Gastroesophageal sphincter (tissue), 3 donors: ENCODE measurements around the gene E2F4.

Experiments
- CTCF ChIP-seq, 4 experiments: fragments of 200-600 bp in 2 of 4; fragments of 450-650 bp in 2 of 4; sonication (generic) in 1 of 4; IDR thresholded peaks; one replicate each; pipeline ENCODE4 v1.5.1; 2017 to 2019; ENCODE audit warnings: antibody characterized with exemption in 4 of 4, mild to moderate bottlenecking in 2 of 4, moderate library complexity in 2 of 4
- EP300 ChIP-seq: sonication (generic); formaldehyde crosslinking; IDR thresholded peaks from one replicate; pipeline ENCODE4 v1.6.1; 2017; ENCODE audit warnings: antibody characterized with exemption, mild to moderate bottlenecking
- POLR2A ChIP-seq, 2 donors: fragments of 450-650 bp; IDR thresholded peaks; one replicate each; pipeline ENCODE4 v1.6.1; 2017; ENCODE audit warnings: antibody characterized with exemption in 2 of 2, mild to moderate bottlenecking in 2 of 2, moderate library complexity in 1 of 2
- POLR2AphosphoS5 ChIP-seq: sonication (generic); formaldehyde crosslinking; IDR thresholded peaks from one replicate; pipeline ENCODE4 v1.6.1; 2017; ENCODE audit warnings: antibody characterized with exemption

GRCh38 chr16:67197704-67198103 lies 5.7 kb downstream of the E2F4 start:
- TF ChIP-seq CTCF (IDR thresholded peaks at IDR 0.05) (no peak), POLR2AphosphoS5 (no peak), EP300 (no peak), POLR2A (IDR thresholded peaks at IDR 0.05) (no peak)
